ENCODE results near the gene ADARB1.
"Not testable (repeated sequence)": the region's sequence is repeated elsewhere in the genome, so short reads cannot be mapped to it uniquely, and the experiment has no call there.

The ADARB1 gene

DNA sequence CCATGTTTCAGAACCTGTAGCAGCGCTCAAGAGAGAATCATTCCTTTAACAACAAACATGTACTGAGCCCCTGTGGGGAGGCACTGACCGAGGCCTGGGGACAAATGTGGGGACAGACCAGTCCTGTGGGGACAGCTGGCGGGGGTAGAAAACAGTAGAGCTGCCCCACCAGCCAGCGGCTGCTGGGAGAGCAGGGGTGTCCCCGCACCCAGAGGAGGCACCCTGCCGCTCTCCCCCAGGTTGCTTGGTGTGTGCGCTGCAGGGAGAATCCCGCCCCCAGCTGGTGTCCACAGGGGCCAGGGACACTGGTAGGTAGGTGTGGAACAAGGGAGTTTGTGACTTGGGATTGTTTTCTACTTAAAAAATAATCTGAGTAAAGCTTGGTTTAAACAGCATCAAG, 62.1 kb downstream of the ADARB1 start:
- no peak for DNase-seq (ENCODE audit: low spot score)

GRCh38 chr21:45136927-45137611, 62.7 kb downstream of the ADARB1 start:
- peak; percentile 73 for DNase-seq (ENCODE audit: low spot score)

- DNase-seq (ENCODE audit: low spot score): no peak
Observed at GRCh38 chr21:45137612-45137937, 63.2 kb downstream of the ADARB1 start.

DNA sequence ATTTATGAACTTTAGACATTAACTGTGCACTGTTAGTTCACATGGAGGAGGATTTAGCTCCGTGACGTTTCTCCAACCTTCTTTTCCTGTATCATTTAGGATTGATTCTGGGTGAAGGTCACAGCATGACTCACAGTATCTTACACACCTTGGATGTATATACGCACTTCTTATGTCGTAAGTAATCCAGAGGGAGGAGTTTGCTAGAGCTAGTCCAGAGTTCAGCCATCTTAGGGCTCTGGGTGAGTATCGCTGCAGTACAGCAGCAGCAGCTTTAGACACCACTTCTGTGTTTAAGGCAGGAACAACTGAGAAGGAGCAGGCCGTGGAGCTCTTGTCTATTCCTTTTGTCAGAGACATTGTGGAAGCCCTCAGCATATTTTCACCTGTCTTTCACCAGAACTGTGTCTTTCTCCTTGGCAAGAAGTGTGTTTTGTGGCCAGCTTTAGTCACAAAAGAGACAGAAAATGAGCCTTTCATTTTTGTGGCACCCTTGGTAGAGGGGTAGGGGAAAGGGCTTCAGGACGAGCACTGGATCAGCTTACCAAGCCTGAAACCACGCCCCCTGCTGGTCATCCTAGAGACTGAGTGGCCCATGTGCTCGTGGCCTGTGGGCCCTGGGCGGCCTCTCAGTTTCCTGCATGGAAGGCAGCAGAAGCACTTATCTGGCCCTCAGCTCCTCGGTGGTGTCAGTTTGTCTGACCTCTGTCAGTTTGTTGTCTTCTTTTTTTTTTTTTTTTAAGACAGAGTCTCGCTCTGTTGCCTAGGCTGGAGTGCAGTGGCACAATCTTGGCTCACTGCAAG, 64.0 kb downstream of the ADARB1 start:
- DNase-seq (ENCODE audit: low spot score): no peak

DNA sequence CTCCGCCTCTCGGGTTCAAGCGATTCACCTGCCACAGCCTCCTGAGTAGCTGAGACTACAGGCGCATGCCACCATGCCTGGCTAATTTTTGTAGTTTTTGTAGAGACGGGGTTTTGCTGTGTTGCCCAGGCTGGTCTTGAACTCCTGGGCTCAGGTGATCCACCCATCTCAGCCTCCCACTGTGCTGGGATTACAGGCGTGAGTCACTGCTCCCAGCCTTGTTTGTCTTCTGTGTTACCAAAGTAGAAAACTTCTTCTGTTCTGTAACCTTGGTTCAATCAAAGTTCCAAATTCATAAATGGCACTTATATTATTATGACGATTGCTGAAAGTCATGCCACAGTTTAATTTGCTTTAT, 64.6 kb downstream of the ADARB1 start:
- DNase-seq (ENCODE audit: low spot score): not testable (repeated sequence)

GRCh38 chr21:45139473-45139872, 65.1 kb downstream of the ADARB1 start:
- no peak for DNase-seq (ENCODE audit: low spot score)

DNA sequence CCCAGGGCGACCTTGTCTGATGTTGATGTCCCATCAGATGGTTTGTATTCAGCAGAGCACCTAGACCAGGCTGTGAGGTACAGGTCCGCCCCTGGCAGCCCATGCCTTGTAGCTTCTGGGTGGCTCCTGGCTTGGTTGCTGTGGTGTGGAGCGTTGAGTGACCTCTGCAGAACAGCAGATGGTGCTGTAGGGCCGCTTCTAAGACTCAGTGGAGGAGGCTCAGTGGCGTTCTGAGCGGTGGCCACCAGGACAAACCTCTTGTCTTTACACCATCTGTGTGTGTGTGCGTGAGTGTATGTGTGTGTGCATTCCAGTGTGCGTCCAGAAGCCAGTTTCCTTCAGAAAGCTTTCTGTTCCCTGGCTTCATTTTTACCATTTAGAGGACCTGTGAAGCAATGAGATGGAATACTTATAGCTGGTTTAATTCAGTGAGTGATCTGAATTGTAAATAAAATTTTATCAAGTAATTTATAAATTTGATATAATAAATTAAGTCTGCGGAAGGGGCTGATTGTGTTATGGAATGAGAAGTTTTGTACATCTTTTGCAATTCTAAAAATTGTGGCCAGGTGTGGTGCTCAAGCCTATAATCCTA, 66.1 kb downstream of the ADARB1 start:
- DNase-seq (ENCODE audit: low spot score): no peak

GRCh38 chr21:45140944-45141343, 66.6 kb downstream of the ADARB1 start:
- not testable (repeated sequence) for DNase-seq (ENCODE audit: low spot score)

GRCh38 chr21:45141507-45141906, 67.1 kb downstream of the ADARB1 start:
- DNase-seq (ENCODE audit: low spot score): no peak

DNA sequence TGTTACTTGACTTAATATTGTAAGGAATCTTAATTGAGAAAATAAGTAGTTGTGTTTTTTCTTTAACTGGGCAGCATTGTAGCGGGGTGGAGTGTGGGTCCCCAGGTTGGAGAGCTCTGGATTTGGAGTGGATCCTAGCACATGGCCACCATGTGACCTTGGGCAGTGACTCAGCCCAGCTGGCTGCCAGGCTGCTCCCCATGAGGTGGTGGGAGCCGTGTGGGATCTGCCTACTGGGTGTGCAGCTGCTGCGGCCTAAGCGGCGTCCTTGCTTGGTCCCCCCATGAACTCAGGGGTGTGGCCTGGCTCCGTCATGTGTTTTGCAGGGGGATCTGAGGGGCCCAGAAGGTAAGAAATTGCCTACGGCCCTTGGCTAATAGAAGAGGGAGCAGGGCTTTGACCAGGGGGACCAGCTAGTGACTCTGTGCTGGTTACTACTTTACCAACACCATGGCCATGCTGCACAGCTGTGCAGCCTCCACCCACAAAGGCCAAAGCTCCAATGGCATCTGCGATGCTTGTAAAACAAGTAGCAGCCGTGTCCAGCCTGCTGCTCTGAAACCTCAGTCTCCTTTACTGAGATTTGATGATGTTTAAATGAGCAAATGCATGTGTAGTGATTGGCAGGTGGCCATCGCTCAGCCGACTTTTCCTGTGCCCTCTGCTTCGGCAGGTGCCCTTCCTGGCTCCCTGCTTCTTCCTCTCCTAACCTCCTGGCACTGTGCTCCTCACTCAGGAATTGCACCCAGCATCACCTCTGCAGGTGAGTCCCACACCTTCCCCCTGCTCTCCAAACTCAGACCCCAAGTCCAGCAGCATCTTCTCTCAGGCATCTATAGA, 68.3 kb downstream of the ADARB1 start:
- DNase-seq (ENCODE audit: low spot score): no peak

- no peak for DNase-seq (ENCODE audit: low spot score)
Observed at GRCh38 chr21:45143855-45144254, 69.5 kb downstream of the ADARB1 start.

DNA sequence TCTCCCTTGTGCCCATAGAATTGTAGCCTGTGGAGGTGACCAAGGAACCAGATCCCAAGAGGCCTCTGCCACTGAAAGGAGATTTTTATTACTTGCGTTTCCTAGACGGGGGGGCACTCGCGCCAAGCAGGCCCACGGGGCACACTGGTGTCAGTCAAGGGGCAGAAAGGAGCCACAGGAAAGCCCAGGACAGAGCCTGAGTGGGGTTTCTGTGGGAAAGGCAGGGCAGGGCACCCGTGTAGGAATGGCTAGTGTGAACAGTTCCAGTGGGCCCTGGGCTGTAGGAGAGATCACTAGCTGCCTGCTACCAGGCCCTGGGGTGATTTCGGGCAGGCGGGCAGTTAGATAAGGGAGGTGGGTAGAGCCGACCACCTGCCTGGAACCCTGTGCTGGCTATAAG, 70.8 kb downstream of the ADARB1 start:
- DNase-seq (ENCODE audit: low spot score): no peak

GRCh38 chr21:45145846-45146245, 71.5 kb downstream of the ADARB1 start:
- DNase-seq (ENCODE audit: low spot score): not testable (repeated sequence)

- no peak for DNase-seq (ENCODE audit: low spot score)
Observed at GRCh38 chr21:45146306-45146705, 71.9 kb downstream of the ADARB1 start.

- DNase-seq (ENCODE audit: low spot score): no peak
Observed at GRCh38 chr21:45146801-45147200, 72.4 kb downstream of the ADARB1 start.

GRCh38 chr21:45147473-45148315, 73.3 kb downstream of the ADARB1 start:
- no peak for DNase-seq (ENCODE audit: low spot score)

GRCh38 chr21:45148316-45148990, 74.1 kb downstream of the ADARB1 start:
- no peak for DNase-seq (ENCODE audit: low spot score)

- DNase-seq (ENCODE audit: low spot score): no peak
Observed at GRCh38 chr21:45149021-45149420, 74.6 kb downstream of the ADARB1 start.

DNA sequence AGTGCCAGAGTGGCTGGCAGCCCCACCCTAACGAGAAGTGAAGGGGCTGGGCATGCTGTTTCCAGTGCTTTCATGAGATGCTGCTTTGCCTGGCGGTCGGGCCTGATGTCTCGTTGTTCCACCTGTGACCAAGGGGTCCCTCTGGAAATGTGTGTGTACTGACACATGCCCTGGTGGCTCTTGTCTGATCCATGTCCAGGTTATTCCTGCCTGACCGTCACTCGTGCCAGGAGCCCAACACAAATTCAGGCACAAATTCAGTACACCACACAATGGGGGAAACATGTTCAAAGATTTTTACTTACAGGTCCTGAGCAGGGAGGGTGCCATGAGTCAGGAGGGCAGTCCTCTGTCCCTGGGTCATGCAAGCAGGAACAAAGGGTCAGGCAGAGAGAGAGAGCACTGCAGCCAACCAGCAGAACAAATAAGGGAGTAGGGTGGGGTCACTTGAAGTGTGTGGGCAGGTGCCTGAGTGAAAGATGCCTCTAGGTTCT, 76.3 kb downstream of the ADARB1 start:
- DNase-seq (ENCODE audit: low spot score): no peak

GRCh38 chr21:45151445-45152160, 77.2 kb downstream of the ADARB1 start:
- no peak for DNase-seq (ENCODE audit: low spot score)

Data from putamen (tissue), 1 donor.